GM21619 (cell line): Measurements from ENCODE around the gene DCUN1D3.
"Not testable (repeated sequence)": the region's sequence is repeated elsewhere in the genome, so short reads cannot be mapped to it uniquely, and the experiment has no call there.

Experiments
- ATAC-seq: cut with Tn5 transposase; IDR thresholded peaks from one replicate; pipeline ENCODE4 v1.9.1; 2021; ENCODE audit not compliant: unreplicated experiment

The DCUN1D3 gene

GRCh38 chr16:20865420-20866131, 34.6 kb downstream of the DCUN1D3 start:
- ATAC-seq: peak; percentile 80

GRCh38 chr16:20864376-20864775, 35.8 kb downstream of the DCUN1D3 start:
- not testable (repeated sequence) for ATAC-seq

GRCh38 chr16:20862162-20862960, 37.8 kb downstream of the DCUN1D3 start:
- no peak for ATAC-seq

- not testable (repeated sequence) for ATAC-seq
Observed at GRCh38 chr16:20860995-20861394, 39.2 kb downstream of the DCUN1D3 start.

GRCh38 chr16:20860361-20860760, 39.8 kb downstream of the DCUN1D3 start:
- ATAC-seq: no peak

- no peak for ATAC-seq
Observed at GRCh38 chr16:20859699-20860098, 40.5 kb downstream of the DCUN1D3 start.

GRCh38 chr16:20859229-20859628, 40.9 kb downstream of the DCUN1D3 start:
- no peak for ATAC-seq

GRCh38 chr16:20857281-20857680, 42.9 kb downstream of the DCUN1D3 start:
- ATAC-seq: no peak

GRCh38 chr16:20854963-20855362, 45.2 kb downstream of the DCUN1D3 start:
- no peak for ATAC-seq

GRCh38 chr16:20853981-20854620, 46.1 kb downstream of the DCUN1D3 start:
- ATAC-seq: no peak

- ATAC-seq: no peak
Observed at GRCh38 chr16:20853143-20853542, 47.0 kb downstream of the DCUN1D3 start.

- no peak for ATAC-seq
Observed at GRCh38 chr16:20851601-20852000, 48.6 kb downstream of the DCUN1D3 start.

- no peak for ATAC-seq
Observed at GRCh38 chr16:20850981-20851380, 49.2 kb downstream of the DCUN1D3 start.

- ATAC-seq: no peak
Observed at GRCh38 chr16:20849589-20850390, 50.4 kb downstream of the DCUN1D3 start.

GRCh38 chr16:20847550-20847949, 52.6 kb downstream of the DCUN1D3 start:
- no peak for ATAC-seq

- no peak for ATAC-seq
Observed at GRCh38 chr16:20846551-20846950, 53.6 kb downstream of the DCUN1D3 start.

- ATAC-seq: no peak
Observed at GRCh38 chr16:20846030-20846429, 54.1 kb downstream of the DCUN1D3 start.

- ATAC-seq: no peak
Observed at GRCh38 chr16:20844588-20844987, 55.6 kb downstream of the DCUN1D3 start.

GRCh38 chr16:20844054-20844453, 56.1 kb downstream of the DCUN1D3 start:
- ATAC-seq: no peak

GRCh38 chr16:20839504-20839903, 60.7 kb downstream of the DCUN1D3 start:
- ATAC-seq: no peak

GRCh38 chr16:20838240-20838639, 61.9 kb downstream of the DCUN1D3 start:
- no peak for ATAC-seq
